H9 (cell line): ENCODE results near the gene SUPT6H. TPM values are rescaled to one million over a fixed set of nuclear protein-coding genes. Genes with fewer than 3 reads are reported as not detected.
A peak's percentile ranks its signal among the peaks of the same experiment; 100 is the strongest.

Experiments used
- DNase-seq: peaks from one replicate; pipeline ENCODE4 v3.0.0-alpha.2; 2017
- H2AFZ ChIP-seq: one replicate; pipeline ENCODE4 v1.6.1; 2013; ENCODE audit warnings: mild to moderate bottlenecking, low read length, control low read depth, moderate library complexity
- H2AK5ac ChIP-seq: 2 replicates; pipeline ENCODE4 v1.6.1; 2013; ENCODE audit warnings: low read length, control low read depth, mixed read lengths; ENCODE audit not compliant: insufficient read length
- H2BK120ac ChIP-seq: one replicate; pipeline ENCODE4 v1.6.1; 2013; ENCODE audit warnings: low read depth, mild to moderate bottlenecking, low read length, control low read depth, inconsistent platforms; ENCODE audit not compliant: poor library complexity, severe bottlenecking
- H2BK12ac ChIP-seq: 2 replicates; pipeline ENCODE4 v1.6.1; 2013; ENCODE audit warnings: low read length, control low read depth, mixed read lengths, low read depth; ENCODE audit not compliant: insufficient read length
- H2BK15ac ChIP-seq: 2 replicates; pipeline ENCODE4 v1.6.1; 2013; ENCODE audit warnings: low read depth, low read length, control low read depth
- H2BK20ac ChIP-seq: one replicate; pipeline ENCODE4 v1.6.1; 2013; ENCODE audit warnings: low read depth, mild to moderate bottlenecking, low read length, control low read depth, inconsistent platforms; ENCODE audit not compliant: poor library complexity, severe bottlenecking
- H2BK5ac ChIP-seq: 2 replicates; pipeline ENCODE4 v1.6.1; 2013; ENCODE audit warnings: low read length, control low read depth, mixed read lengths; ENCODE audit not compliant: insufficient read length
- H3K14ac ChIP-seq: 2 replicates; pipeline ENCODE4 v1.6.1; 2013; ENCODE audit warnings: low read length, control low read depth; ENCODE audit not compliant: insufficient read depth
- H3K18ac ChIP-seq: 2 replicates; pipeline ENCODE4 v1.6.1; 2013; ENCODE audit warnings: low read depth, mild to moderate bottlenecking, mixed read lengths, low read length, control low read depth; ENCODE audit not compliant: insufficient read length
- H3K23ac ChIP-seq: 2 replicates; pipeline ENCODE4 v1.6.1; 2013; ENCODE audit warnings: low read length, control low read depth, mixed read lengths, low read depth; ENCODE audit not compliant: insufficient read length
- H3K23me2 ChIP-seq: 2 replicates; pipeline ENCODE4 v1.6.1; 2013; ENCODE audit warnings: low read depth, mild to moderate bottlenecking, mixed read lengths, low read length, control low read depth; ENCODE audit not compliant: insufficient read length, poor library complexity, severe bottlenecking
- H3K27ac ChIP-seq: 2 replicates; pipeline ENCODE4 v1.5.1; 2013; ENCODE audit warnings: low read length, control low read depth, mixed read lengths, low read depth; ENCODE audit not compliant: insufficient read length
- H3K27me3 ChIP-seq: 2 replicates; pipeline ENCODE4 v1.6.1; 2013; ENCODE audit warnings: low read length, control low read depth, inconsistent platforms; ENCODE audit not compliant: insufficient read depth
- H3K4ac ChIP-seq: 2 replicates; pipeline ENCODE4 v1.6.1; 2013; ENCODE audit warnings: low read depth, mild to moderate bottlenecking, control low read depth, inconsistent platforms, low read length, moderate library complexity
- H3K4me1 ChIP-seq: 2 replicates; pipeline ENCODE4 v1.6.1; 2013; ENCODE audit warnings: low read length, control low read depth, inconsistent platforms; ENCODE audit not compliant: insufficient read depth
- H3K4me2 ChIP-seq: 2 replicates; pipeline ENCODE4 v1.6.1; 2013; ENCODE audit warnings: low read length, control low read depth, mixed read lengths; ENCODE audit not compliant: insufficient read length, insufficient read depth
- H3K56ac ChIP-seq: 2 replicates; pipeline ENCODE4 v1.6.1; 2013; ENCODE audit warnings: low read depth, mild to moderate bottlenecking, mixed read lengths, low read length, control low read depth; ENCODE audit not compliant: insufficient read length
- H3K79me1 ChIP-seq: 2 replicates; pipeline ENCODE4 v1.6.1; 2013; ENCODE audit warnings: low read depth, mild to moderate bottlenecking, moderate library complexity, low read length, control low read depth, inconsistent platforms; ENCODE audit not compliant: insufficient read depth, poor library complexity, severe bottlenecking
- H3K79me2 ChIP-seq: 2 replicates; pipeline ENCODE4 v1.6.1; 2013; ENCODE audit warnings: low read length, control low read depth, inconsistent platforms; ENCODE audit not compliant: insufficient read depth
- H3K9ac ChIP-seq: 2 replicates; pipeline ENCODE4 v1.6.1; 2013; ENCODE audit warnings: low read length, control low read depth, mixed read lengths; ENCODE audit not compliant: insufficient read length; ENCODE audit errors: extremely low read depth
- H3K9me3 ChIP-seq: one replicate; pipeline ENCODE4 v1.6.1; 2013; ENCODE audit warnings: low read depth, low read length, inconsistent platforms; ENCODE audit not compliant: control insufficient read depth
- H3T11ph ChIP-seq: one replicate; pipeline ENCODE4 v1.6.1; 2013; ENCODE audit warnings: mild to moderate bottlenecking, low read length, control low read depth, inconsistent platforms
- H4K20me1 ChIP-seq: one replicate; pipeline ENCODE4 v1.6.1; 2013; ENCODE audit not compliant: control insufficient read depth, insufficient read length, insufficient read depth
- H4K5ac ChIP-seq: 2 replicates; pipeline ENCODE4 v1.6.1; 2013; ENCODE audit warnings: low read depth, mild to moderate bottlenecking, mixed read lengths, low read length, control low read depth; ENCODE audit not compliant: insufficient read length
- H4K8ac ChIP-seq: replicated peaks from 2 replicates; pipeline ENCODE4 v1.6.1; 2013; ENCODE audit warnings: low read length, control low read depth, mixed read lengths, low read depth; ENCODE audit not compliant: insufficient read length
- H4K91ac ChIP-seq: 2 replicates; pipeline ENCODE4 v1.6.1; 2013; ENCODE audit warnings: low read depth, mild to moderate bottlenecking, moderate library complexity, mixed read lengths, low read length, control low read depth; ENCODE audit not compliant: insufficient read length
- H3K27ac Mint-ChIP-seq, 3 experiments: 2 replicates in 2 of 3; 3 replicates in 1 of 3; pipeline ENCODE4 v1.8.0; 2020 to 2021; ENCODE audit warnings: mixed read lengths in 3 of 3, mild to moderate bottlenecking in 1 of 3, moderate library complexity in 1 of 3
- H3K27me3 Mint-ChIP-seq: 2 replicates; pipeline ENCODE4 v1.8.0; 2021; ENCODE audit warnings: low read depth, mild to moderate bottlenecking, moderate library complexity, mixed read lengths
- H3K36me3 Mint-ChIP-seq, 3 experiments: 2 replicates in 2 of 3; 3 replicates in 1 of 3; pipeline ENCODE4 v1.8.0; 2020 to 2021; ENCODE audit warnings: low read depth in 3 of 3, mixed read lengths in 3 of 3; ENCODE audit not compliant: insufficient read depth in 1 of 3
- H3K4me1 Mint-ChIP-seq, 2 experiments: 2 replicates each; pipeline ENCODE4 v1.8.0; 2020; ENCODE audit warnings: mixed read lengths in 2 of 2
- H3K4me3 Mint-ChIP-seq, 2 experiments: 2 replicates in 1 of 2; 3 replicates in 1 of 2; pipeline ENCODE4 v1.8.0; 2020 to 2021; ENCODE audit warnings: mild to moderate bottlenecking in 2 of 2, mixed read lengths in 2 of 2, moderate library complexity in 1 of 2
- H3K9me3 Mint-ChIP-seq, 2 experiments: 2 replicates in 1 of 2; 3 replicates in 1 of 2; pipeline ENCODE4 v1.8.0; 2020; ENCODE audit warnings: mild to moderate bottlenecking in 2 of 2, mixed read lengths in 2 of 2, moderate library complexity in 1 of 2
- WGBS: extraction: QIAGEN DNeasy Blood & Tissue Kit; methylation state at CpG from one replicate; pipeline ENCODE4 v1.1.7; 2013; ENCODE audit warnings: missing lambda C conversion rate, low lambda C conversion rate, mixed read lengths; ENCODE audit not compliant: insufficient read length; ENCODE audit errors: extremely low coverage; 5-methylcytosine and 5-hydroxymethylcytosine counted together
- total RNA-seq: library from RNA; stranded (reverse); gene quantifications from 2 replicates; pipeline ENCODE4 v1.2.1, GENCODE V29; 2021
- TF ChIP-seq, protein P1 (sequence below): fragments of 200-600 bp; sonication (generic); conservative IDR thresholded peaks from 3 replicates; pipeline ENCODE4 v1.8.0; 2021; ENCODE audit warnings: antibody characterized with exemption, mild to moderate bottlenecking

SUPT6H gene
- total RNA-seq, 1 experiment from 2014 or later: 85.8 TPM

DNA sequence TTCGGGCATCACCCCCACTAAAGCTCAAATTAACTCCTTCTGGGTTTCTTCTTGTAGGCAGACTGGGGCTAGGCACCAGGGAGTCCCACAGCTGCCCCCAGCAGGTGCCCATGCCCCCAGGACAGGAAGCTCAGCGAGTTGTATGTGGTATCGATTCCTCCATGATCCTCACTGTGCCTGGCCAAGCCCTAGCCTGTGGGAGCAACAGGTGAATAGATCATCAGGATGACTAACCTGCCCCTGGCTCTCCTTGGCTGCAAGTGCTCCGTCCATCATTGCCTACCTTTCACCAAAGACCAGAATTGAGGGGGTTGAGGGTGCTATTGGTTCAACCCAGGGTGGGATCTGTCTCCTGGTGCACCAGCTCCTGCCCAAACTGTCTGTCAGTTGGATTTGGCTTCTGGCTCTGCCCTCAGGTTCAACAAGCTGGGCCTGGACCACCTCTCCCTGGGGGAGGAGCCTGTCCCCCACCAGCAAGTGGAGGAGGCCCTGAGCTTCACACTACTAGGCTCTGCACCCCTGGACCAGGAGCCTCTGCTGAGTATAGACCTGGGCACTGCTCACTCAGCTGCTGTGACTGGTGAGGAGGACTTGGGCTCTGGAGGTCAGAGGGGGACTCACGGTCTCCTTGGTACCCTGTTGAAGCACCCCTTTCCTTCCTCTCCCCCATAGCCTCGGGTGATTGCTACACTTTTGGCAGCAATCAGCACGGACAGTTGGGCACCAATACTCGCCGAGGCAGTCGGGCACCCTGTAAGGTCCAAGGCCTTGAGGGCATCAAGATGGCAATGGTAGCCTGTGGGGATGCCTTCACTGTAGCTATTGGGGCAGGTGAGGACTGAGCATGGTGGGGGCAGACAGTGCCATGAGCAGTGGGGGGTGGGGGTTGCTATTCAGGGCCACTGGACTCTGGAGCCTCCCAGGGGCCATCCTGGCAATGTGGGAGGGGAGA, 78.7 kb downstream of the SUPT6H start:
- Histone ChIP-seq H4K5ac (no peak overlapping the region), H3K23ac (no peak overlapping the region), H2BK120ac (no peak overlapping the region), H3K27ac (no peak overlapping the region), H2BK15ac (no peak overlapping the region), H3K9ac (no peak overlapping the region), H3K23me2 (peaks cover 15% of the 10 kb centered on the region), H2AFZ (no peak overlapping the region), H3K79me2 (peaks cover 10% of the 10 kb centered on the region; the same call in 1 of the 2 replicates), H3K9me3 (no peaks in the 10 kb centered on the region), H2BK20ac (no peak overlapping the region), H3K4me1 (no peaks in the 10 kb centered on the region), H4K20me1 (no peaks in the 10 kb centered on the region), H4K91ac (no peak overlapping the region), H3K56ac (no peak overlapping the region), H3K18ac (no peak overlapping the region), H2BK5ac (no peak overlapping the region), H2BK12ac (no peak overlapping the region), H3K79me1 (no peaks in the 10 kb centered on the region), H3K14ac (no peak overlapping the region), H2AK5ac (no peak overlapping the region), H3T11ph (no peak overlapping the region), H4K8ac (no peak overlapping the region), H3K4me2 (no peak overlapping the region), H3K27me3 (no peaks in the 10 kb centered on the region), H3K4ac (no peak overlapping the region)
- Mint-ChIP-seq H3K4me3 (no peak overlapping the region; a peak in 1 of 5 replicates), H3K27me3 (no peaks in the 10 kb centered on the region), H3K36me3 (peaks cover 13 to 46% (median 28%) of the 10 kb centered on the region in 3 experiments; a peak in 6 of 7 replicates), H3K27ac (peak overlapping the region in 1 of 3 experiments; percentile 68; a peak in 1 of 7 replicates), H3K4me1 (peaks cover 3 to 6% of the 10 kb centered on the region in 2 experiments; a peak in 3 of 4 replicates), H3K9me3 (no peaks in the 10 kb centered on the region)
- no CpG with 5 or more reads among the region's 10 CpGs for WGBS
- TF ChIP-seq, protein P1, sequence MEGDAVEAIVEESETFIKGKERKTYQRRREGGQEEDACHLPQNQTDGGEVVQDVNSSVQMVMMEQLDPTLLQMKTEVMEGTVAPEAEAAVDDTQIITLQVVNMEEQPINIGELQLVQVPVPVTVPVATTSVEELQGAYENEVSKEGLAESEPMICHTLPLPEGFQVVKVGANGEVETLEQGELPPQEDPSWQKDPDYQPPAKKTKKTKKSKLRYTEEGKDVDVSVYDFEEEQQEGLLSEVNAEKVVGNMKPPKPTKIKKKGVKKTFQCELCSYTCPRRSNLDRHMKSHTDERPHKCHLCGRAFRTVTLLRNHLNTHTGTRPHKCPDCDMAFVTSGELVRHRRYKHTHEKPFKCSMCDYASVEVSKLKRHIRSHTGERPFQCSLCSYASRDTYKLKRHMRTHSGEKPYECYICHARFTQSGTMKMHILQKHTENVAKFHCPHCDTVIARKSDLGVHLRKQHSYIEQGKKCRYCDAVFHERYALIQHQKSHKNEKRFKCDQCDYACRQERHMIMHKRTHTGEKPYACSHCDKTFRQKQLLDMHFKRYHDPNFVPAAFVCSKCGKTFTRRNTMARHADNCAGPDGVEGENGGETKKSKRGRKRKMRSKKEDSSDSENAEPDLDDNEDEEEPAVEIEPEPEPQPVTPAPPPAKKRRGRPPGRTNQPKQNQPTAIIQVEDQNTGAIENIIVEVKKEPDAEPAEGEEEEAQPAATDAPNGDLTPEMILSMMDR: no peak
- no peak for DNase-seq
